ENCODE data around the gene NAT8L. TPM values are rescaled to one million over a fixed set of nuclear protein-coding genes. Genes with fewer than 3 reads are reported as not detected.

NAT8L gene
- polyA plus RNA-seq, 3 donors = 0.01 TPM; not detected in 2

GRCh38 chr4:2103127-2103842 lies 44.2 kb downstream of the NAT8L start:
- peaks cover 22 to 59% of the 10 kb centered on the region in 2 donors for H3K9me3 ChIP-seq (replicated peaks in 1 of 2; ENCODE audit: control insufficient read depth in 1 of 2, insufficient read depth in 1 of 2, low read length in 2 of 2)
- peaks cover 38 to 53% (median 49%) of the 10 kb centered on the region in 3 donors for H3K27me3 Mint-ChIP-seq (ENCODE audit: low read depth in 3 of 3)
- no peak overlapping the region for H3K9ac ChIP-seq (ENCODE audit: insufficient read depth, low read length, poor library complexity, severe bottlenecking)
- H3K27ac ChIP-seq (ENCODE audit: low read depth in 1 of 2, low read length in 2 of 2) = no peak overlapping the region
- H4K20me1 ChIP-seq (ENCODE audit: insufficient read depth, low read length) = no peaks in the 10 kb centered on the region
- H3K9me3 Mint-ChIP-seq = peaks cover 20 to 50% (median 37%) of the 10 kb centered on the region in 7 donors
- DNase-seq = no peak
- H3K36me3 ChIP-seq (replicated peaks in 1 of 2; ENCODE audit: control insufficient read depth in 1 of 2, insufficient read depth in 2 of 2, low read length in 2 of 2) = no peaks in the 10 kb centered on the region
- H3K4me3 ChIP-seq (replicated peaks in 1 of 3; ENCODE audit: low read depth in 2 of 3, low read length in 3 of 3) = no peak overlapping the region
- no peak overlapping the region for H2AFZ ChIP-seq (ENCODE audit: insufficient read depth, low read depth, low read length, poor library complexity, severe bottlenecking)
- H3K4me1 Mint-ChIP-seq = peaks cover 2% of the 10 kb centered on the region
- H3K4me3 Mint-ChIP-seq = peak overlapping the region in 1 of 2 donors; percentile 82
- H3K36me3 Mint-ChIP-seq = peaks cover 1 to 11% of the 10 kb centered on the region in 2 donors
- H3K27me3 ChIP-seq (ENCODE audit: control insufficient read depth in 2 of 2, insufficient read depth in 2 of 2, low read length in 2 of 2) = peaks cover 64 to 91% of the 10 kb centered on the region in 2 donors
- TF ChIP-seq CTCF (IDR thresholded peaks at IDR 0.05) = no peak
- H3K4me2 ChIP-seq (replicated peaks; ENCODE audit: extremely low read depth, low read length, poor library complexity, severe bottlenecking) = no peak overlapping the region
- H3K27ac Mint-ChIP-seq = no peak overlapping the region
- H3K4me1 ChIP-seq (ENCODE audit: control insufficient read depth in 1 of 2, insufficient read depth in 2 of 2, low read length in 2 of 2) = no peaks in the 10 kb centered on the region
- H3K79me2 ChIP-seq (ENCODE audit: insufficient read depth, low read length) = no peaks in the 10 kb centered on the region
- intact Hi-C loops (cut with micrococcal nuclease) = no loop called here
- no CpG with 5 or more reads among the region's 5 CpGs for WGBS (ENCODE audit: insufficient coverage)

GRCh38 chr4:2103843-2104547 lies 44.9 kb downstream of the NAT8L start:
- WGBS (ENCODE audit: insufficient coverage) = 86% methylated on average over 1 of the region's 2 CpGs
- Histone ChIP-seq H2AFZ (ENCODE audit: insufficient read depth, low read depth, low read length, poor library complexity, severe bottlenecking) (no peak overlapping the region), H3K4me3 (replicated peaks in 1 of 3; ENCODE audit: low read depth in 2 of 3, low read length in 3 of 3) (no peak overlapping the region), H3K9me3 (replicated peaks in 1 of 2; ENCODE audit: control insufficient read depth in 1 of 2, insufficient read depth in 1 of 2, low read length in 2 of 2) (peaks cover 22 to 52% of the 10 kb centered on the region in 2 donors), H3K4me2 (replicated peaks; ENCODE audit: extremely low read depth, low read length, poor library complexity, severe bottlenecking) (no peak overlapping the region), H4K20me1 (ENCODE audit: insufficient read depth, low read length) (no peaks in the 10 kb centered on the region), H3K27me3 (ENCODE audit: control insufficient read depth in 2 of 2, insufficient read depth in 2 of 2, low read length in 2 of 2) (peaks cover 64 to 92% of the 10 kb centered on the region in 2 donors), H3K4me1 (ENCODE audit: control insufficient read depth in 1 of 2, insufficient read depth in 2 of 2, low read length in 2 of 2) (no peaks in the 10 kb centered on the region), H3K9ac (ENCODE audit: insufficient read depth, low read length, poor library complexity, severe bottlenecking) (no peak overlapping the region), H3K79me2 (ENCODE audit: insufficient read depth, low read length) (no peaks in the 10 kb centered on the region), H3K27ac (ENCODE audit: low read depth in 1 of 2, low read length in 2 of 2) (no peak overlapping the region), H3K36me3 (replicated peaks in 1 of 2; ENCODE audit: control insufficient read depth in 1 of 2, insufficient read depth in 2 of 2, low read length in 2 of 2) (no peaks in the 10 kb centered on the region)
- no peak for TF ChIP-seq CTCF (IDR thresholded peaks at IDR 0.05)
- Mint-ChIP-seq H3K27me3 (ENCODE audit: low read depth in 3 of 3) (peaks cover 36 to 48% (median 43%) of the 10 kb centered on the region in 3 donors), H3K9me3 (peaks cover 20 to 45% (median 36%) of the 10 kb centered on the region in 7 donors), H3K4me3 (peak overlapping the region in 1 of 2 donors; percentile 69), H3K36me3 (peaks cover 1 to 11% of the 10 kb centered on the region in 2 donors), H3K27ac (no peak overlapping the region), H3K4me1 (peaks cover 2% of the 10 kb centered on the region)
- intact Hi-C loops (cut with micrococcal nuclease) = no loop called here
- DNase-seq = peak in 1 of 3 donors; percentile 4
